Measurements from ENCODE around the gene ROR2. TPM values are rescaled to one million over a fixed set of nuclear protein-coding genes. Genes with fewer than 3 reads are reported as not detected.

ROR2 gene
- total RNA-seq, 4 donors from 2014 or later, result 0.70 to 9.9 (median 4.1) TPM

DNA sequence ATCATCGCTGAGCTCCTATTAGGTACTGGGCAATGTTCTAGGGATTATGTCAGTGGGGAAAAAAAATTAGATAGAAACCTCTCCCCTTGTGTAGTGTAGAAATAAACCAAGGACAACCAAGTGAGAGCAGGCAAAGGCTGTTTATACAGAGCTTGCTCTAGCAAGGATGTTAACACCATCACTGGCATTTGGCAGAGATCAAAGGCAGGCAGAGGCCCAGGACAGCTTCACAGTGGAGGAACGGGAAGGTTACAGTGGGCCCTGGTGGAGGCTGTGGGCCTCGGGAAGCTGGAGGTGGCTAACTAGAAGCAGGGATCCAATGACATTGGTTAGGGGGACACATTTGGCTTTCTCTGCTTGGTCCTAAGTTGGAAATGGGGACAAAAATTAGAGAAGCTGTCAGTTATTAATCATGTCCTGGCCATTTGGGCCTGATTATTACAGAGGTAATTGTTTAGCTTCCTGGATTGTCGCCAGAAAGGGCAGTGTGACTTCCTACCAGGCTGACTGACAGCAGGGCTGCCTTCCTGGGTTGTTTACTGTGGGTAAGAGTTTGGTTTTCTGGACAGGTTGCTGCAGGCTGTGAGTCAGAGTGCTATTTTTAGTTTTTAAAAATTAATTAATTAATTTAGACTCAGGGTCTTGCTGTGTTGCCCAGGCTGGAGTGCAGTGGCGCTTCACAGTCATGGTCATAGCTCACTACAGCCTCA lies 259.3 kb downstream of the ROR2 start:
- Histone ChIP-seq H3K4me1 (no peaks in the 10 kb centered on the region), H3K36me3 (no peaks in the 10 kb centered on the region), H3K27me3 (no peaks in the 10 kb centered on the region), H3K9me3 (no peaks in the 10 kb centered on the region), H3K4me3 (no peak overlapping the region), H3K27ac (no peak overlapping the region)
- no peak for DNase-seq
- TF ChIP-seq, protein P1, sequence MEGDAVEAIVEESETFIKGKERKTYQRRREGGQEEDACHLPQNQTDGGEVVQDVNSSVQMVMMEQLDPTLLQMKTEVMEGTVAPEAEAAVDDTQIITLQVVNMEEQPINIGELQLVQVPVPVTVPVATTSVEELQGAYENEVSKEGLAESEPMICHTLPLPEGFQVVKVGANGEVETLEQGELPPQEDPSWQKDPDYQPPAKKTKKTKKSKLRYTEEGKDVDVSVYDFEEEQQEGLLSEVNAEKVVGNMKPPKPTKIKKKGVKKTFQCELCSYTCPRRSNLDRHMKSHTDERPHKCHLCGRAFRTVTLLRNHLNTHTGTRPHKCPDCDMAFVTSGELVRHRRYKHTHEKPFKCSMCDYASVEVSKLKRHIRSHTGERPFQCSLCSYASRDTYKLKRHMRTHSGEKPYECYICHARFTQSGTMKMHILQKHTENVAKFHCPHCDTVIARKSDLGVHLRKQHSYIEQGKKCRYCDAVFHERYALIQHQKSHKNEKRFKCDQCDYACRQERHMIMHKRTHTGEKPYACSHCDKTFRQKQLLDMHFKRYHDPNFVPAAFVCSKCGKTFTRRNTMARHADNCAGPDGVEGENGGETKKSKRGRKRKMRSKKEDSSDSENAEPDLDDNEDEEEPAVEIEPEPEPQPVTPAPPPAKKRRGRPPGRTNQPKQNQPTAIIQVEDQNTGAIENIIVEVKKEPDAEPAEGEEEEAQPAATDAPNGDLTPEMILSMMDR (IDR thresholded peaks at IDR 0.05), result no peak
- TF ChIP-seq POLR2A (IDR thresholded peaks at IDR 0.05), result no peak

DNA sequence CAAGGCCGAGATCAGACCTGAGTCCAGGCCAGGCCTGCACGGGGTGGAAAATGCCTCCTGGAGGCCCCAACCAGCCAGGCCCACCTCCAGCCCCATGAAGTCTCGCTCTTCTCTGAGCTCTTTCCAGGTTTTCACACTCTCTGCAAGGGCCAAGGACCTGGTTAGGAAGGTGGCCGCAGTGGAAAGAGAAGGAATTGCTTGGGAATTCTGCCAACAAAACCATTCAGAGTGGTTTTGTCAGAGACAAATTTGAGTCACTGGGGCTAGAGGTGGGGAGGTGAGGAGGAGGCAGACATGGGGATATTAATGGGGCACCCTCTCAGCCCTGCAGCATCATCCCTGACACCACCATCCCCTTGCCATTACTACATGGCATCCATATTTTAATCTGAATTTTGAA lies 261.0 kb downstream of the ROR2 start:
- Histone ChIP-seq H3K27ac (no peak overlapping the region), H3K4me1 (no peaks in the 10 kb centered on the region), H3K36me3 (no peaks in the 10 kb centered on the region), H3K9me3 (no peaks in the 10 kb centered on the region), H3K4me3 (no peak overlapping the region), H3K27me3 (no peaks in the 10 kb centered on the region)
- TF ChIP-seq, protein P1 (IDR thresholded peaks at IDR 0.05), result no peak
- no peak for DNase-seq

DNA sequence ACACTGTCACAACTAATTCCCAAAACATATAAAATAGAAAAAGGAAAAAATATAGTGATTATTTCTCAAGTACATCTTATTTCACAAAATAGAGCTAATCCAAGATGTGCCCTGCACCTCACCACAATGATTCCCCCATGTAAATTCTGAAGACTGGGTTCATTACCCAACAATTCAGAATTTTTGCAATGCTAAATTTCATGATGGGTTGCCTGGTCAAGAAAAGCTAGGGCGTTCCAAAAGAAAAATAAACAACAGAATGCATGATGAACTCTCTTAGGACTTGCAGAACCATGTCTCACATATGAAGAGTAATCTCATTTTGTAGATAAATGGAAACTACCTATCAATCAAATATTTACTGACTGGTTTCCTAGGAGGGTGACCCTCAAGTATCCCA lies 266.8 kb downstream of the ROR2 start:
- DNase-seq, result no peak
- no peaks in the 10 kb centered on the region for H3K27me3 ChIP-seq
- TF ChIP-seq POLR2A (IDR thresholded peaks at IDR 0.05), result no peak
- TF ChIP-seq, protein P1 (IDR thresholded peaks at IDR 0.05), result no peak
- H3K36me3 ChIP-seq, result no peaks in the 10 kb centered on the region
- peaks cover 0 to 4% (median 0%) of the 10 kb centered on the region in 4 donors for H3K4me1 ChIP-seq
- H3K4me3 ChIP-seq, result no peak overlapping the region
- H3K9me3 ChIP-seq, result no peaks in the 10 kb centered on the region
- H3K27ac ChIP-seq, result no peak overlapping the region

DNA sequence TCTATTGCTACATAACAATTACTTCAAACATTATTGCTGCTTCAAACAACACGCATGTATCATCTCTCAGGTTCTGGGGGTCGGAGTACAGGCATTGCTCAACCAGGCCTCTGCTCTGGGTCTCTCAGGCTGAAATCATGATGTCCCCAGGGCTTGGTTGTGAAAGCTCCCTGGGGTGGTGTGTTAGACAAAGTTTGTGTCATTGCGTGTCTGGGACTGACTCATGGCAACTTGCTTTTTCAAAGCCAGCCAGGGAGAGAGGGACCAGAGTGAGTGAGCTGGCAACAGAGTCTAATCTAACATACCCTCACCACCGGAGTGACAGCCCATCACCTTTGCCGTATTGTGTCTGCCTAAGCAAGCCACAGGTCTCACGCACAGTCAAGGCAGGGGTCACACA lies 267.2 kb downstream of the ROR2 start:
- no peak overlapping the region for H3K27ac ChIP-seq
- no peaks in the 10 kb centered on the region for H3K36me3 ChIP-seq
- no peaks in the 10 kb centered on the region for H3K27me3 ChIP-seq
- TF ChIP-seq, protein P1 (IDR thresholded peaks at IDR 0.05), result no peak
- TF ChIP-seq POLR2A (IDR thresholded peaks at IDR 0.05), result no peak
- H3K4me1 ChIP-seq, result peaks cover 0 to 4% (median 0%) of the 10 kb centered on the region in 4 donors
- H3K9me3 ChIP-seq, result no peaks in the 10 kb centered on the region
- no peak for DNase-seq
- H3K4me3 ChIP-seq, result no peak overlapping the region

DNA sequence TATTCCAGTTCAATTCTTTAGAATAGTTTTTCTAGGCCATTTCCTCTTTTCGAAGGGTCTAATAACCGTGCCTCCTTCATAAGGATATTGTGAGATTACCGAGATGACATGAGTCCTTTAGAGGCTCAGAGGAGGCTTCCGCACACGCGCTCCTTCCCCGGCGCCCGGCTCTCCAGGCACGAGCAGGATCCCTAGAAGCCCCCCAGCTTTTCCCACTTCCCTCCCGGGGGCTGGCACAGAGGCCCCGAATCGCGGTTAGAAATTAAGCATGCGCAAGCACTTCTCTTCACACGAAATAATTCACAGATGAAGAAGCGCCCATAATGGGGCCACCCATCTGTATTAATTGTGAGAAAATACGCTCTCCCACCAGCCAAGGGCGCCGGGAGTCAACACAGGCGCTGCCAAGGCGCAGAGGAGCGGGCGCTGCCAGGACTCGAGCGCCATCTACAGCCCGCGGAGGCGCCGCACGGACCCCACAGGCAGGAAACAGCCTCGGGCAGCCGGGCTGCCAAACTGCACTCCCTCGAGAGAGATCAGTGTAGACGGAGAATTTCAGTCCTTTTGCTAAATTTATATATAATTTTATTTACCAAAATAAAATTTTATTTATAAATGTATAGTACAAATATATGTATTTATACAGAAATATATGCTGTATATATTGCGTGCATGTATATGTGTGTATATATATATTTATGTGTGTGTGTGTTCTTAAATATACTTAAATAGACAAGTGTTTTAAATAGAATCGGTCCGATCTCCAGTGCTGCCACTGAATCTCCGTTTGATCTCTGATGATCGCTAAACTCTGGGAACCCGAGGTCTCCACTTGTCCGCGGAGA lies 268.3 kb downstream of the ROR2 start:
- Histone ChIP-seq H3K4me3 (peak overlapping the region in 1 of 4 donors; percentile 9), H3K4me1 (peaks cover 0 to 4% (median 0%) of the 10 kb centered on the region in 4 donors), H3K36me3 (no peaks in the 10 kb centered on the region), H3K27me3 (no peaks in the 10 kb centered on the region), H3K27ac (no peak overlapping the region), H3K9me3 (no peaks in the 10 kb centered on the region)
- TF ChIP-seq POLR2A (IDR thresholded peaks at IDR 0.05), result no peak
- TF ChIP-seq, protein P1 (IDR thresholded peaks at IDR 0.05), result peak in 5 of 6 experiments; percentile 10 to 74 (median 69)
- peak; percentile 52 to 84 (median 76) for DNase-seq

All from Peyer's patch (tissue), 4 donors.